Activated naive CD8-positive, alpha-beta T cell treated with anti-CD3 and anti-CD28 coated beads, Interleukin-2, amount 50 U/mL, for 24 hours (primary cell): ENCODE data around the gene WNT1.

Source experiments
- ATAC-seq: fragments of 150-1000 bp; cut with Tn5 transposase; one replicate; pipeline ENCODE4 v1.10.0; 2021
- DNase-seq: peaks from one replicate; pipeline ENCODE4 v3.0.0; 2021
- H3K27ac Mint-ChIP-seq: one replicate; pipeline ENCODE4 v1.8.0; 2021; ENCODE audit warnings: mild to moderate bottlenecking, mixed read lengths
- H3K27me3 Mint-ChIP-seq: one replicate; pipeline ENCODE4 v1.8.0; 2021; ENCODE audit warnings: mixed read lengths
- H3K36me3 Mint-ChIP-seq: one replicate; pipeline ENCODE4 v1.8.0; 2021; ENCODE audit warnings: low read depth, mixed read lengths
- H3K4me1 Mint-ChIP-seq: one replicate; pipeline ENCODE4 v1.8.0; 2021; ENCODE audit warnings: mixed read lengths
- H3K4me3 Mint-ChIP-seq: one replicate; pipeline ENCODE4 v1.8.0; 2021; ENCODE audit warnings: mild to moderate bottlenecking, moderate library complexity, mixed read lengths
- H3K9me3 Mint-ChIP-seq: one replicate; pipeline ENCODE4 v1.8.0; 2021; ENCODE audit warnings: mixed read lengths

Gene WNT1

GRCh38 chr12:48981757-48982157 is 3.6 kb downstream of the WNT1 start:
- DNase-seq (no peak), ATAC-seq (no peak)
- Mint-ChIP-seq H3K27ac (peak overlapping the region; percentile 74), H3K9me3 (no peaks in the 10 kb centered on the region), H3K4me3 (peak overlapping the region; percentile 42), H3K27me3 (peaks cover 68% of the 10 kb centered on the region), H3K4me1 (peaks cover 50% of the 10 kb centered on the region), H3K36me3 (peaks cover 2% of the 10 kb centered on the region)

GRCh38 chr12:48982397-48983080 is 4.4 kb downstream of the WNT1 start:
- no peak for ATAC-seq
- Mint-ChIP-seq H3K27ac (peak overlapping the region; percentile 74), H3K9me3 (no peaks in the 10 kb centered on the region), H3K36me3 (peaks cover 2% of the 10 kb centered on the region), H3K27me3 (peaks cover 67% of the 10 kb centered on the region), H3K4me1 (peaks cover 43% of the 10 kb centered on the region), H3K4me3 (no peak overlapping the region)
- DNase-seq = no peak

- DNase-seq (no peak), ATAC-seq (no peak)
- Mint-ChIP-seq H3K4me1 (peaks cover 21% of the 10 kb centered on the region), H3K36me3 (no peaks in the 10 kb centered on the region), H3K27ac (no peak overlapping the region), H3K4me3 (no peak overlapping the region), H3K27me3 (peaks cover 65% of the 10 kb centered on the region), H3K9me3 (no peaks in the 10 kb centered on the region)
Measured at GRCh38 chr12:48985475-48985897, 7.4 kb downstream of the WNT1 start.

GRCh38 chr12:48985901-48986300 is 7.8 kb downstream of the WNT1 start:
- no peak for ATAC-seq
- Mint-ChIP-seq H3K9me3 (no peaks in the 10 kb centered on the region), H3K36me3 (no peaks in the 10 kb centered on the region)

GRCh38 chr12:48986720-48987291 is 8.7 kb downstream of the WNT1 start:
- Mint-ChIP-seq H3K27me3 (peaks cover 62% of the 10 kb centered on the region), H3K4me1 (peaks cover 8% of the 10 kb centered on the region), H3K4me3 (no peak overlapping the region), H3K36me3 (no peaks in the 10 kb centered on the region), H3K9me3 (no peaks in the 10 kb centered on the region), H3K27ac (no peak overlapping the region)
- ATAC-seq (no peak), DNase-seq (no peak)

More at GRCh38 chr12:48985901-48986300, 7.8 kb downstream of the WNT1 start:
- no peak for DNase-seq
- H3K4me3 Mint-ChIP-seq = no peak overlapping the region
- H3K4me1 Mint-ChIP-seq = peaks cover 16% of the 10 kb centered on the region
- H3K27ac Mint-ChIP-seq = no peak overlapping the region
- peaks cover 65% of the 10 kb centered on the region for H3K27me3 Mint-ChIP-seq

GRCh38 chr12:48988030-48988649 is 10.0 kb downstream of the WNT1 start:
- Mint-ChIP-seq H3K36me3 (no peaks in the 10 kb centered on the region), H3K9me3 (no peaks in the 10 kb centered on the region), H3K27me3 (peaks cover 57% of the 10 kb centered on the region), H3K4me1 (peaks cover 2% of the 10 kb centered on the region), H3K4me3 (no peak overlapping the region), H3K27ac (no peak overlapping the region)
- peak; percentile 87 for DNase-seq
- ATAC-seq = peak; percentile 69

- H3K27ac Mint-ChIP-seq = no peak overlapping the region
- DNase-seq = no peak
Measured at GRCh38 chr12:48990552-48990951, 12.4 kb downstream of the WNT1 start.

GRCh38 chr12:48991247-48992050 is 13.3 kb downstream of the WNT1 start:
- peaks cover 69% of the 10 kb centered on the region for H3K27me3 Mint-ChIP-seq

More at GRCh38 chr12:48990552-48990951, 12.4 kb downstream of the WNT1 start:
- no peaks in the 10 kb centered on the region for H3K36me3 Mint-ChIP-seq
- H3K4me1 Mint-ChIP-seq = peaks cover 6% of the 10 kb centered on the region
- ATAC-seq = no peak
- peaks cover 68% of the 10 kb centered on the region for H3K27me3 Mint-ChIP-seq
- H3K4me3 Mint-ChIP-seq = no peak overlapping the region
- H3K9me3 Mint-ChIP-seq = no peaks in the 10 kb centered on the region

GRCh38 chr12:48993787-48994186 is 15.7 kb downstream of the WNT1 start:
- Mint-ChIP-seq H3K27me3 (peaks cover 66% of the 10 kb centered on the region), H3K4me3 (no peak overlapping the region), H3K27ac (no peak overlapping the region), H3K4me1 (peaks cover 20% of the 10 kb centered on the region), H3K9me3 (no peaks in the 10 kb centered on the region), H3K36me3 (no peaks in the 10 kb centered on the region)
- ATAC-seq (no peak), DNase-seq (no peak)

More at GRCh38 chr12:48991247-48992050, 13.3 kb downstream of the WNT1 start:
- ATAC-seq (no peak), DNase-seq (no peak)
- Mint-ChIP-seq H3K9me3 (no peaks in the 10 kb centered on the region), H3K4me3 (no peak overlapping the region), H3K27ac (no peak overlapping the region), H3K4me1 (peaks cover 10% of the 10 kb centered on the region), H3K36me3 (no peaks in the 10 kb centered on the region)

GRCh38 chr12:48994224-48995085 is 16.3 kb downstream of the WNT1 start:
- DNase-seq (no peak), ATAC-seq (no peak)
- Mint-ChIP-seq H3K4me1 (peaks cover 22% of the 10 kb centered on the region), H3K27me3 (peaks cover 61% of the 10 kb centered on the region), H3K27ac (no peak overlapping the region), H3K9me3 (no peaks in the 10 kb centered on the region), H3K36me3 (no peaks in the 10 kb centered on the region), H3K4me3 (no peak overlapping the region)

- peak; percentile 67 for DNase-seq
Measured at GRCh38 chr12:48995086-48995879, 17.2 kb downstream of the WNT1 start.

GRCh38 chr12:48996794-48997718 is 18.9 kb downstream of the WNT1 start:
- peaks cover 62% of the 10 kb centered on the region for H3K27me3 Mint-ChIP-seq
- peak; percentile 27 for ATAC-seq
- no peak overlapping the region for H3K27ac Mint-ChIP-seq

More at GRCh38 chr12:48995086-48995879, 17.2 kb downstream of the WNT1 start:
- H3K9me3 Mint-ChIP-seq = no peaks in the 10 kb centered on the region
- peaks cover 1% of the 10 kb centered on the region for H3K36me3 Mint-ChIP-seq
- H3K27me3 Mint-ChIP-seq = peaks cover 63% of the 10 kb centered on the region
- peaks cover 30% of the 10 kb centered on the region for H3K4me1 Mint-ChIP-seq
- peak overlapping the region; percentile 2 for H3K4me3 Mint-ChIP-seq
- H3K27ac Mint-ChIP-seq = no peak overlapping the region
- ATAC-seq = no peak

More at GRCh38 chr12:48996794-48997718, 18.9 kb downstream of the WNT1 start:
- Mint-ChIP-seq H3K9me3 (no peaks in the 10 kb centered on the region), H3K4me1 (peaks cover 36% of the 10 kb centered on the region), H3K4me3 (peak overlapping the region; percentile 42), H3K36me3 (peaks cover 12% of the 10 kb centered on the region)
- DNase-seq = peak; percentile 76
